GM12873 (cell line): ENCODE measurements around the gene ELOVL3.

Experiments
- TF ChIP-seq, protein P1 (sequence below): IDR thresholded peaks from 2 replicates; pipeline ENCODE4 v1.5.1; 2012; ENCODE audit warnings: low read depth, mild to moderate bottlenecking, moderate library complexity, low read length, control low read depth; ENCODE audit not compliant: insufficient read depth; ENCODE audit errors: missing control alignments

Gene ELOVL3

DNA sequence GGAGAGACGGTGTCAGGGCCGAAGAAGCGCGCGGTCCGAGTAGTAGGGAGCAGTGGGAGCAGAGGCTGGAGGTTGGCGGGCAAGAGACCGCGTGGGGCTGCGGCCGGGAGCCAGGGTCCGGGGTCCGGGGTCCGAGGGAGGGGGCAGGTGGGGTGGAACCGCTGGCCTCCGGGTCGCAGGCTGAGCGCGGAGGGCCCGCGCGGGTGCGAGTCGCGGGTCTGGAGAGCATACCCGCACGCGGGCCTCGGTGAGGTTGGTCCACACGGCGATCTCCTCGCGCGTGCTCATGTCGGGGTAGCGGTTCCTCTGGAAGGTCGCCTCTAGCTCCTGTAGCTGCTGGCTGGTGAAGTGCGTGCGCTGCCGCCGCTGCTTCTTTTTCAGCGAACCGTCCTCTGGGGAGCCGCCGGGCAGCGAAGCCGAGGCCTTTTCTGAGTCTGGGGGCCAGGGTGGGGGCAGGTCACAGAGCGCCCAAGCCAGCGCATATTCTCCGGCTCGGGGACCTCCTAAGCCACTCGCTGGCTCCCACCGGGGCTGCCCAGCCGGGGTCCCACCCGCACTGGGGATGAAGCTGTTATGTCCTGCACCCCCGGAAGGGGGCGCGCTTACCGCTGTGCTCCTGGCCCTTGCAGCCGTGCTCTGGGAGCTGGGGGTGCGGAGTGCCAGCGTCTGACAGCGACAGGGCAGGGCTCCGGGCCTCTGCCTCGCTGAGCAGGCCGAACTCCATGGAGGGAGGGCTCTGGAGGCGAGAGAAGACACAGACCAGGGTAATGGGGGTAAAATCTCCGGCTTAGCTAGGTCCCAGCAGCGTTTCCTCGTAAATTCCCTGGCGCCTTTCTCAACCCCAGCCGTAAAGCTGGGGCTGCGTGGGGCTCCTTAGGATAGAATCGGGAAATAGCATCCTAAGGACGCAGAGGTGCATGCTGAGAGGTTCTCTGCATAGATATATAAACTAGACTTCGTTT, 5.5 kb downstream of the ELOVL3 start:
- TF ChIP-seq, protein P1, sequence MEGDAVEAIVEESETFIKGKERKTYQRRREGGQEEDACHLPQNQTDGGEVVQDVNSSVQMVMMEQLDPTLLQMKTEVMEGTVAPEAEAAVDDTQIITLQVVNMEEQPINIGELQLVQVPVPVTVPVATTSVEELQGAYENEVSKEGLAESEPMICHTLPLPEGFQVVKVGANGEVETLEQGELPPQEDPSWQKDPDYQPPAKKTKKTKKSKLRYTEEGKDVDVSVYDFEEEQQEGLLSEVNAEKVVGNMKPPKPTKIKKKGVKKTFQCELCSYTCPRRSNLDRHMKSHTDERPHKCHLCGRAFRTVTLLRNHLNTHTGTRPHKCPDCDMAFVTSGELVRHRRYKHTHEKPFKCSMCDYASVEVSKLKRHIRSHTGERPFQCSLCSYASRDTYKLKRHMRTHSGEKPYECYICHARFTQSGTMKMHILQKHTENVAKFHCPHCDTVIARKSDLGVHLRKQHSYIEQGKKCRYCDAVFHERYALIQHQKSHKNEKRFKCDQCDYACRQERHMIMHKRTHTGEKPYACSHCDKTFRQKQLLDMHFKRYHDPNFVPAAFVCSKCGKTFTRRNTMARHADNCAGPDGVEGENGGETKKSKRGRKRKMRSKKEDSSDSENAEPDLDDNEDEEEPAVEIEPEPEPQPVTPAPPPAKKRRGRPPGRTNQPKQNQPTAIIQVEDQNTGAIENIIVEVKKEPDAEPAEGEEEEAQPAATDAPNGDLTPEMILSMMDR, result peak; percentile 91

DNA sequence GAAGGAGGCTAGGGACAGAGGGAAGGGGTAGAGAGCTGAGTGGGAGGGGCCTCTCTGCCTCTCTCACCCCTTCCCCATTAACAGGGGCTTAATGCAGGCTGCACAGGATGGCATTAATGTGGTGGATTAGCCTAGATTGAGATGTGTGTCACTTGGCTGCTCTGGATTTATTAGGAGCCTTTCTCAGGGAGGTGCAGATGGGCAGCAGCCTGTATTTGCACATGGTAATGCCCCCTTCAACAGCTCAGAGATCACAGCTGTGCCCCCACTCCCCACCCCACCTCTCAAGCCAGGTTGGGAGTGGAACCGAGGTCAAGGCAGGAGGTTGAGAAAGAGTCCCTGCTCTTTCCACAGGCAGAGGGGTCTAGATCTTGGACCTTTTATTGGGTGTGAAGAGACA, 7.9 kb downstream of the ELOVL3 start:
- TF ChIP-seq, protein P1, result no peak

DNA sequence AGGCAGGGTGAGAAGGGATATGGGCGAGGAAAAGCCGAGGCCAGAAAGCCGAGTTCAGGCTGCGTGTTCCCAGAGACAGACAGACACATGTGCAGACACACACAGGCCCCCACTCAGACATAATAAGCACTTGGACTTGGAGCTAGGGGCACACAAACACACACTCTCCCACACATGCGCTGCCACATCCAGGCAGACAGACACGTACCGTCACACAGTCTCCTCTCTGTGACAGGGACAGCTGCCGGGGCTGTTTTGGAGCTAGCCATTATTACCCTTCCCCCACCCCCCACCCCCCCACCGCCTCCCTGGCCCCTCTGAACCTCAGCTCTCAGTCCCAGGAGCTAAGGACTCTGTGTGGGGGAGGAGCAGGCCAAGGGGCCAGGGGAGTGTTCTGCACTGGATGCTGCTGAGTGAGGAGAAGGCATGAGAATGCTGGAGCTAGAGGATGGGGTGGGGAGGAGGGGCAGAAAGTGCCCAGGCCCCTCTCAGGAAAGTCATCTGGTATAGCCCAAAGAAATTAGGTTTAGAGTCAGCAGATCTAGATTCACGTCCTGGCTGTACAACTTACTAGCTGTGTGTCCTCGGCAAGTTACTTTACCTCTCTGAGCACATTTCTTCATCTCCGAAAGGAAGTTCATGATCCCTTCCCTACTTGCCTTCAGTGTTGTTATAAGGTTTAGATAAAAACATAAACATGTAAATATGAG, 8.9 kb downstream of the ELOVL3 start:
- TF ChIP-seq, protein P1, result no peak

DNA sequence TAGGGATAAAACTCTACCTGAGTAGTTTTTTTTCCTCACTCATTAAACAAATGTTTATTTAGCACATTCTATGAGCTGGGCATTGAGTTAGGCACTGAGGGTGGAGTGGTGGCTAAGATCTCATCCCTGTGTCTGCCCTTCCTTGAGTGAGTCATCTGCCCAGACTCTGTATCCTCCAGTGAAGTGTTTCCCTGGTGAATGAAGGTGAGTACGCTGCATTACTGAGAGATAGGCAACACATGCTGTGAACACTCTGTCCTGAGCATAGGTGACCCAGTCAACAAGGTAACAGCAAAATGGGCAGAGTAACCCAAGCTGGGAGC, 9.5 kb downstream of the ELOVL3 start:
- TF ChIP-seq, protein P1, result no peak

DNA sequence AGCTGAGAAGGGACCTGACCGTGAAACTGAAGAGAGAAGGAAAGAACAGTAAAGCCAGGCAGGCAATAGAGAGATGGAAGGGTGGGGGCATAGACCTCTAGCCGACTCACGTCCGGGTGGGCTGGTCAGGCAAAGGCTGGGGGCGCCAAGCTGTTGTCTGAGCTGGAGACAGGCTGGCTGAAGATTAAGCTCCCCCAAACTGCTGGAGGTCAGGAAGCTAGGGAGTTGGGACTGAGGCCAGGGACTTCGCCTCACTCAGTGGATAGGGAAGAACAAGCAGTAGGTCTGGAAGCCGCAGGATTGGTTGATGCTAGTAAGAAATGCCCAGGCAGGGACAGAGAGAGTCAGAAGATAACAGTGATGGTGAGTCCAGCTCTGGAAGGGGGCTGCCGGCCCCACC, 9.9 kb downstream of the ELOVL3 start:
- TF ChIP-seq, protein P1, result no peak

DNA sequence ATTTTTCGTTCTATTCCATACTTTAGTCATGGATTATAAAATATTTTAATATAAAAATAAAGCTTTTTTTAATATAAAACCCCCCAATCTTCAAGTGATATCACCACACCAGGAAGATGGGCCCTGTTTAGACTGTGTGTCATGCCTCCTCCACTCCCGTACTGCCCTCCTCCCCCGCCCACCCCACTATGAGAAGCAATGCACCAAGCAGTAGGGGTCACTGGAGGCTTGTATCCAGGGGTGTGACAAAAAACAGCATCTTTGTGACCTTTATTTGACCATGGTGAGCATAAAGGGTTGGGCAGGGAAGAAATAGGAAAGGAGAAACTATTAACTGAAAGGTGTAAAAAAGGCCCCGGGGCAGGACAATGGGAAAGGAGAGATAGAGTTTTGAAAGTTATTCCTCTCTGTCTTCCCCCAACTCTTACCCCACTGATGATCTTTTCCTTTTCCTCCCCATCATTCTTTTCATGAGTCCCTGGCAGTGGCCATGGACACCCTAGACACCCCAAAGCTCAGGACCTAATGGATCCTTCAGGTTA, 11.7 kb downstream of the ELOVL3 start:
- TF ChIP-seq, protein P1, result no peak

DNA sequence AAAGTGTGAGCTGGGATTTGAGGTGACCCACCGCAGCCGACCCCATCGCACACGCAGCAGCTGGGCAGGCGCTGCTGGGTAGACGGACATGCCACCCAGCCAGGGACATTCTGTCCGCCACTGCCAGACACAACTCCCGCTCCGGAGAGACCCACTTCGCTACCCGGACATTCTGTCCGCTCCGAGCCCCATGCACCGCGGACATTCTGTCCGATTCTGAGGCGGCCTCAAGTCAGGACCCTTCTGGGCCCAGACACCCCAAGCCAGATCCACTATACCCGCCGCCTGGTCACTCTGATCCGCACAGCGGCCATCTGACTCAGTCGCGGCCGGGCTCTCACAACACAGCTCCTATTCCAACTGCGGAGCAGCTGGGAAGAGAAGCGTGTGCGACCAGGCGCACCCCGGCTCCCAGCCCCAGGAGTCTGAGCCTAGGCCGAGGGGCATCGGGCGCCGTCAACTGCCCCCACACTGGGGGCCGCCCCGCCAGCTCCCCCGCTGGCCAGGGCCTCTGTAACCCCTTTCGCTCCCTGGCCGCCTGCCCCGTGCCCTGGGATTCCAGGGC, 14.4 kb downstream of the ELOVL3 start:
- TF ChIP-seq, protein P1, result no peak
